ACC112 (cell line): ENCODE results near the gene PRSS22.

Source experiments
- H2AFZ ChIP-seq: fragments of 200-600 bp; sonication (generic); one replicate; pipeline ENCODE4 v1.6.0; 2017; ENCODE audit warnings: antibody characterized with exemption, low read length; ENCODE audit not compliant: unreplicated experiment
- H3K27ac ChIP-seq: fragments of 200-600 bp; sonication (generic); 2 replicates; pipeline ENCODE4 v1.5.1; 2014; ENCODE audit warnings: low read depth, mild to moderate bottlenecking, antibody characterized with exemption, low read length, moderate library complexity
- H3K27me3 ChIP-seq: fragments of 200-600 bp; sonication (generic); 2 replicates; pipeline ENCODE4 v1.6.1; 2014; ENCODE audit warnings: mild to moderate bottlenecking, antibody characterized with exemption, low read length, moderate library complexity, mixed read lengths; ENCODE audit not compliant: insufficient read depth
- H3K36me3 ChIP-seq: fragments of 200-600 bp; sonication (generic); 2 replicates; pipeline ENCODE4 v1.6.1; 2016; ENCODE audit warnings: mild to moderate bottlenecking, antibody characterized with exemption, low read length, moderate library complexity, mixed read lengths; ENCODE audit not compliant: insufficient read depth
- H3K4me1 ChIP-seq: fragments of 200-600 bp; sonication (generic); one replicate; pipeline ENCODE4 v1.6.1; 2016; ENCODE audit warnings: low read length, mixed read lengths; ENCODE audit not compliant: insufficient read depth, unreplicated experiment, control insufficient read depth
- H3K4me3 ChIP-seq: fragments of 200-600 bp; sonication (generic); 2 replicates; pipeline ENCODE4 v1.5.1; 2014; ENCODE audit warnings: mild to moderate bottlenecking, low read depth, low read length
- H3K79me2 ChIP-seq: fragments of 200-600 bp; sonication (generic); one replicate; pipeline ENCODE4 v1.6.0; 2016; ENCODE audit warnings: low read length; ENCODE audit not compliant: control insufficient read depth, unreplicated experiment, insufficient read depth

The PRSS22 gene

GRCh38 chr16:2826591-2827373 lies 31.2 kb downstream of the PRSS22 start:
- Histone ChIP-seq H3K79me2 (no peaks in the 10 kb centered on the region), H3K4me3 (no peak overlapping the region), H3K4me1 (peaks cover 7% of the 10 kb centered on the region), H3K27me3 (0 out of 2 replicates have a peak, but pooled peaks cover 4% of the 10 kb centered on the region), H3K27ac (no peak overlapping the region), H3K36me3 (no peaks in the 10 kb centered on the region), H2AFZ (no peak overlapping the region)

- Histone ChIP-seq H3K27me3 (0 out of 2 replicates have a peak, but pooled peaks cover 7% of the 10 kb centered on the region), H3K4me3 (no peak overlapping the region), H3K4me1 (peaks cover 7% of the 10 kb centered on the region), H3K79me2 (no peaks in the 10 kb centered on the region), H3K27ac (no peak overlapping the region), H2AFZ (no peak overlapping the region), H3K36me3 (no peaks in the 10 kb centered on the region)
Observed at GRCh38 chr16:2825906-2826305, 32.1 kb downstream of the PRSS22 start.

- Histone ChIP-seq H3K79me2 (no peaks in the 10 kb centered on the region), H3K4me1 (peaks cover 5% of the 10 kb centered on the region), H3K36me3 (no peaks in the 10 kb centered on the region), H3K4me3 (no peak overlapping the region), H2AFZ (no peak overlapping the region), H3K27me3 (peaks cover 7% of the 10 kb centered on the region; the same call in 1 of the 2 replicates), H3K27ac (no peak overlapping the region)
Observed at GRCh38 chr16:2825049-2825742, 32.8 kb downstream of the PRSS22 start.

- Histone ChIP-seq H2AFZ (no peak overlapping the region), H3K79me2 (no peaks in the 10 kb centered on the region), H3K36me3 (no peaks in the 10 kb centered on the region), H3K27me3 (peaks cover 10% of the 10 kb centered on the region), H3K27ac (no peak overlapping the region), H3K4me3 (no peak overlapping the region), H3K4me1 (no peaks in the 10 kb centered on the region)
Observed at GRCh38 chr16:2824626-2825025, 33.3 kb downstream of the PRSS22 start.

GRCh38 chr16:2822496-2822895 lies 35.5 kb downstream of the PRSS22 start:
- H2AFZ ChIP-seq, result no peak overlapping the region
- no peak overlapping the region for H3K4me3 ChIP-seq
- H3K79me2 ChIP-seq, result no peaks in the 10 kb centered on the region
- peaks cover 15% of the 10 kb centered on the region for H3K27me3 ChIP-seq
- no peaks in the 10 kb centered on the region for H3K36me3 ChIP-seq
- no peak overlapping the region for H3K27ac ChIP-seq
- no peaks in the 10 kb centered on the region for H3K4me1 ChIP-seq

- Histone ChIP-seq H3K79me2 (no peaks in the 10 kb centered on the region), H3K27me3 (peaks cover 15% of the 10 kb centered on the region), H3K4me3 (no peak overlapping the region), H2AFZ (no peak overlapping the region), H3K27ac (no peak overlapping the region), H3K4me1 (no peaks in the 10 kb centered on the region), H3K36me3 (no peaks in the 10 kb centered on the region)
Observed at GRCh38 chr16:2822158-2822495, 35.8 kb downstream of the PRSS22 start.

GRCh38 chr16:2821487-2822157 lies 36.3 kb downstream of the PRSS22 start:
- Histone ChIP-seq H3K4me1 (no peaks in the 10 kb centered on the region), H3K27me3 (peaks cover 15% of the 10 kb centered on the region), H3K27ac (no peak overlapping the region), H3K36me3 (no peaks in the 10 kb centered on the region), H2AFZ (no peak overlapping the region), H3K79me2 (no peaks in the 10 kb centered on the region), H3K4me3 (no peak overlapping the region)

- H3K79me2 ChIP-seq, result no peaks in the 10 kb centered on the region
- H2AFZ ChIP-seq, result no peak overlapping the region
- no peaks in the 10 kb centered on the region for H3K36me3 ChIP-seq
- H3K27ac ChIP-seq, result no peak overlapping the region
- H3K4me3 ChIP-seq, result no peak overlapping the region
- no peaks in the 10 kb centered on the region for H3K4me1 ChIP-seq
- H3K27me3 ChIP-seq, result peaks cover 15% of the 10 kb centered on the region
Observed at GRCh38 chr16:2820836-2821486, 37.0 kb downstream of the PRSS22 start.

GRCh38 chr16:2819939-2820835 lies 37.8 kb downstream of the PRSS22 start:
- no peak overlapping the region for H2AFZ ChIP-seq
- no peaks in the 10 kb centered on the region for H3K4me1 ChIP-seq
- H3K4me3 ChIP-seq, result no peak overlapping the region
- no peak overlapping the region for H3K27ac ChIP-seq
- H3K36me3 ChIP-seq, result no peaks in the 10 kb centered on the region
- H3K79me2 ChIP-seq, result no peaks in the 10 kb centered on the region
- H3K27me3 ChIP-seq, result peaks cover 15% of the 10 kb centered on the region
